Duodenal mucosa (tissue), 2 donors: ENCODE results near the gene PTPRM.
"Not testable (repeated sequence)": the region's sequence is repeated elsewhere in the genome, so short reads cannot be mapped to it uniquely, and the experiment has no call there.

Experiments used
- H3K27ac ChIP-seq: one replicate; pipeline ENCODE4 v1.7.0; 2013; ENCODE audit warnings: low read depth, low read length
- H3K27me3 ChIP-seq, 2 donors: one replicate each; pipeline ENCODE4 v1.7.0; 2013; ENCODE audit warnings: low read length in 2 of 2, control low read depth in 1 of 2; ENCODE audit not compliant: insufficient read depth in 2 of 2, control insufficient read depth in 1 of 2
- H3K36me3 ChIP-seq, 2 donors: one replicate each; pipeline ENCODE4 v1.7.0; 2013; ENCODE audit warnings: low read length in 2 of 2, control low read depth in 1 of 2; ENCODE audit not compliant: insufficient read depth in 2 of 2, control insufficient read depth in 1 of 2
- H3K4me1 ChIP-seq, 2 donors: one replicate each; pipeline ENCODE4 v1.7.0; 2013; ENCODE audit warnings: low read length in 2 of 2, control low read depth in 1 of 2; ENCODE audit not compliant: insufficient read depth in 2 of 2, control insufficient read depth in 1 of 2
- H3K4me3 ChIP-seq, 2 donors: one replicate each; pipeline ENCODE4 v1.7.0; 2013; ENCODE audit warnings: low read length in 2 of 2, low read depth in 1 of 2
- H3K9ac ChIP-seq, 2 donors: one replicate each; pipeline ENCODE4 v1.7.0; 2013; ENCODE audit warnings: low read length in 2 of 2, low read depth in 1 of 2
- H3K9me3 ChIP-seq, 2 donors: one replicate each; pipeline ENCODE4 v1.7.0; 2013; ENCODE audit warnings: low read length in 2 of 2, control low read depth in 1 of 2; ENCODE audit not compliant: control insufficient read depth in 1 of 2

Gene PTPRM

GRCh38 chr18:7955175-7955574, 388.1 kb downstream of the PTPRM start:
- H3K4me1 ChIP-seq = peaks cover 0 to 16% of the 10 kb centered on the region in 2 donors

GRCh38 chr18:7957297-7957696, 390.2 kb downstream of the PTPRM start:
- H3K36me3 ChIP-seq = no peaks in the 10 kb centered on the region
- H3K4me1 ChIP-seq = peaks cover 0 to 10% of the 10 kb centered on the region in 2 donors
- H3K9ac ChIP-seq = no peak overlapping the region
- no peaks in the 10 kb centered on the region for H3K9me3 ChIP-seq
- H3K27ac ChIP-seq = no peak overlapping the region
- H3K4me3 ChIP-seq = no peak overlapping the region
- no peaks in the 10 kb centered on the region for H3K27me3 ChIP-seq

More at GRCh38 chr18:7955175-7955574, 388.1 kb downstream of the PTPRM start:
- H3K9ac ChIP-seq = no peak overlapping the region
- H3K36me3 ChIP-seq = no peaks in the 10 kb centered on the region
- no peaks in the 10 kb centered on the region for H3K27me3 ChIP-seq
- H3K9me3 ChIP-seq = no peaks in the 10 kb centered on the region
- H3K4me3 ChIP-seq = no peak overlapping the region
- H3K27ac ChIP-seq = no peak overlapping the region

- peak overlapping the region in 1 of 2 donors; percentile 42 for H3K4me3 ChIP-seq
- no peaks in the 10 kb centered on the region for H3K36me3 ChIP-seq
- no peaks in the 10 kb centered on the region for H3K27me3 ChIP-seq
- H3K9me3 ChIP-seq = no peaks in the 10 kb centered on the region
- H3K4me1 ChIP-seq = peaks cover 0 to 10% of the 10 kb centered on the region in 2 donors
- no peak overlapping the region for H3K9ac ChIP-seq
- H3K27ac ChIP-seq = no peak overlapping the region
These were observed 391.2 kb downstream of the PTPRM start for GRCh38 chr18:7958081-7958896.

- no peak overlapping the region for H3K27ac ChIP-seq
- H3K4me3 ChIP-seq = no peak overlapping the region
- H3K4me1 ChIP-seq = peaks cover 0 to 5% of the 10 kb centered on the region in 2 donors
These were observed 391.7 kb downstream of the PTPRM start for GRCh38 chr18:7958897-7959146.

GRCh38 chr18:7966682-7967081, 399.6 kb downstream of the PTPRM start:
- not testable (repeated sequence) for H3K36me3 ChIP-seq, H3K9ac ChIP-seq, H3K4me3 ChIP-seq, H3K27ac ChIP-seq, H3K27me3 ChIP-seq, H3K9me3 ChIP-seq, H3K4me1 ChIP-seq

More at GRCh38 chr18:7958897-7959146, 391.7 kb downstream of the PTPRM start:
- Histone ChIP-seq H3K9ac (no peak overlapping the region), H3K27me3 (no peaks in the 10 kb centered on the region), H3K9me3 (no peaks in the 10 kb centered on the region), H3K36me3 (no peaks in the 10 kb centered on the region)

GRCh38 chr18:7974200-7974874, 407.2 kb downstream of the PTPRM start:
- Histone ChIP-seq H3K27me3 (no peaks in the 10 kb centered on the region), H3K27ac (no peak overlapping the region), H3K4me3 (no peak overlapping the region), H3K9me3 (no peaks in the 10 kb centered on the region), H3K36me3 (no peaks in the 10 kb centered on the region), H3K9ac (no peak overlapping the region), H3K4me1 (no peaks in the 10 kb centered on the region)

- H3K27ac ChIP-seq = no peak overlapping the region
- H3K4me3 ChIP-seq = no peak overlapping the region
- H3K36me3 ChIP-seq = no peaks in the 10 kb centered on the region
- no peaks in the 10 kb centered on the region for H3K9me3 ChIP-seq
- H3K9ac ChIP-seq = no peak overlapping the region
- H3K4me1 ChIP-seq = no peaks in the 10 kb centered on the region
- H3K27me3 ChIP-seq = no peaks in the 10 kb centered on the region
These were observed 410.8 kb downstream of the PTPRM start for GRCh38 chr18:7977897-7978296.

- Histone ChIP-seq H3K4me1 (no peaks in the 10 kb centered on the region), H3K9ac (no peak overlapping the region), H3K27ac (no peak overlapping the region), H3K9me3 (no peaks in the 10 kb centered on the region), H3K27me3 (no peaks in the 10 kb centered on the region), H3K4me3 (no peak overlapping the region), H3K36me3 (no peaks in the 10 kb centered on the region)
These were observed 411.7 kb downstream of the PTPRM start for GRCh38 chr18:7978834-7979233.

- Histone ChIP-seq H3K36me3 (no peaks in the 10 kb centered on the region), H3K9me3 (no peaks in the 10 kb centered on the region), H3K27ac (no peak overlapping the region), H3K27me3 (no peaks in the 10 kb centered on the region), H3K4me1 (no peaks in the 10 kb centered on the region), H3K4me3 (no peak overlapping the region), H3K9ac (no peak overlapping the region)
These were observed 412.6 kb downstream of the PTPRM start for GRCh38 chr18:7979714-7980113.

- H3K27me3 ChIP-seq = no peaks in the 10 kb centered on the region
- no peak overlapping the region for H3K9ac ChIP-seq
- no peak overlapping the region for H3K27ac ChIP-seq
- no peaks in the 10 kb centered on the region for H3K36me3 ChIP-seq
- H3K4me1 ChIP-seq = no peaks in the 10 kb centered on the region
- no peak overlapping the region for H3K4me3 ChIP-seq
- H3K9me3 ChIP-seq = no peaks in the 10 kb centered on the region
These were observed 413.0 kb downstream of the PTPRM start for GRCh38 chr18:7980136-7980535.
